Measurements from ENCODE around the gene LGMN. TPM values are rescaled to one million over a fixed set of nuclear protein-coding genes. Genes with fewer than 3 reads are reported as not detected.

Gene LGMN
- total and polyA plus RNA-seq, 2 experiments from 2014 or later: 60.0 to 83.5 TPM

- TF ChIP-seq REST (IDR thresholded peaks at IDR 0.05; ENCODE audit: unreplicated experiment): no peak
- peak in 1 of 2 experiments; percentile 25; a peak in 1 of 4 replicates for TF ChIP-seq CTCF (conservative IDR thresholded peaks at IDR 0.05; ENCODE audit: low read depth in 2 of 2)
- no peak for TF ChIP-seq ZNF462 (CRISPR knock-in tag; IDR thresholded peaks at IDR 0.05)
- Histone ChIP-seq H3K27ac (ENCODE audit: low read depth) (no peak overlapping the region), H3K27me3 (ENCODE audit: insufficient read depth) (no peaks in the 10 kb centered on the region), H3F3A (replicated peaks; ENCODE audit: low read depth) (no peaks in the 10 kb centered on the region), H3K9me2 (ENCODE audit: insufficient read depth) (no peaks in the 10 kb centered on the region), H3K4me1 (ENCODE audit: insufficient read depth) (no peaks in the 10 kb centered on the region), H3K4me2 (no peak overlapping the region), H4K20me1 (replicated peaks; ENCODE audit: insufficient read depth) (no peaks in the 10 kb centered on the region), H3K79me2 (replicated peaks; ENCODE audit: insufficient read depth) (no peaks in the 10 kb centered on the region), H3K4me3 (no peak overlapping the region), H3K36me3 (ENCODE audit: insufficient read depth) (no peaks in the 10 kb centered on the region), H2AFZ (no peak overlapping the region)
- Mint-ChIP-seq H3K27me3 (ENCODE audit: insufficient read depth, low read depth, poor library complexity) (peaks cover 6% of the 10 kb centered on the region), H3K4me1 (no peaks in the 10 kb centered on the region; the same call in 1 of the 3 replicates), H3K9me3 (no peaks in the 10 kb centered on the region; the same call in 1 of the 3 replicates), H3K4me3 (no peak overlapping the region), H3K36me3 (ENCODE audit: low read depth) (no peaks in the 10 kb centered on the region; the same call in 2 of the 3 replicates), H3K27ac (no peak overlapping the region)
- no peak for ATAC-seq
- no peak for DNase-seq (ENCODE audit: low spot score)
Observed at GRCh38 chr14:92656306-92657081, 91.9 kb downstream of the LGMN start.

Measured in GM23338 (cell line).